ENCODE results near the gene PHYHD1. TPM values are rescaled to one million over a fixed set of nuclear protein-coding genes. Genes with fewer than 3 reads are reported as not detected.
"Not testable (repeated sequence)": the region's sequence is repeated elsewhere in the genome, so short reads cannot be mapped to it uniquely, and the experiment has no call there.

PHYHD1 gene
- total RNA-seq, 5 donors from 2014 or later (not counting 1 experiment from before 2014, with no cell fraction given), result 0.53 to 5.5 (median 3.3) TPM

- Histone ChIP-seq H3K4me1 (ENCODE audit: control insufficient read depth in 1 of 2, extremely low read depth in 1 of 2, insufficient read depth in 2 of 2, low read length in 2 of 2) (peaks cover 10 to 29% of the 10 kb centered on the region in 2 experiments), H3K27ac (ENCODE audit: low read length) (peak overlapping the region; percentile 69), H3K4me3 (ENCODE audit: control insufficient read depth in 1 of 2, extremely low read depth in 1 of 2, low read length in 1 of 2) (peak overlapping the region; percentile 80 to 98), H3K27me3 (replicated peaks in 1 of 2; ENCODE audit: control insufficient read depth in 2 of 2, extremely low read depth in 1 of 2, insufficient read depth in 2 of 2, low read length in 1 of 2) (no peaks in the 10 kb centered on the region), H3K9me3 (no peaks in the 10 kb centered on the region), H3K36me3 (ENCODE audit: control insufficient read depth in 2 of 2, extremely low read depth in 1 of 2, insufficient read depth in 1 of 2, low read length in 1 of 2) (peaks cover 6 to 17% of the 10 kb centered on the region in 2 donors)
- H3K4me3 Mint-ChIP-seq, result peak overlapping the region; percentile 96 to 99 (median 96)
- peak; percentile 13 to 29 (median 18) for ATAC-seq (replicated peaks in 1 of 4)
- peaks cover 9% of the 10 kb centered on the region for H3K36me3 Mint-ChIP-seq
- CTCF ChIA-PET, result no interaction called here
- WGBS (ENCODE audit: insufficient coverage), result 37% methylated on average over 24 of the region's 30 CpGs
- POLR2A ChIA-PET, result no interaction called here
- no peaks in the 10 kb centered on the region for H3K27me3 Mint-ChIP-seq
- no peaks in the 10 kb centered on the region for H3K9me3 Mint-ChIP-seq
- H3K4me1 Mint-ChIP-seq, result peaks cover 25 to 36% (median 35%) of the 10 kb centered on the region in 3 donors
- peak in 5 of 35 experiments; percentile 5 to 17 (median 16) for DNase-seq
- peak overlapping the region; percentile 93 to 97 for H3K27ac Mint-ChIP-seq
Measured at GRCh38 chr9:128946571-128947276, 25.9 kb downstream of the PHYHD1 start.

DNA sequence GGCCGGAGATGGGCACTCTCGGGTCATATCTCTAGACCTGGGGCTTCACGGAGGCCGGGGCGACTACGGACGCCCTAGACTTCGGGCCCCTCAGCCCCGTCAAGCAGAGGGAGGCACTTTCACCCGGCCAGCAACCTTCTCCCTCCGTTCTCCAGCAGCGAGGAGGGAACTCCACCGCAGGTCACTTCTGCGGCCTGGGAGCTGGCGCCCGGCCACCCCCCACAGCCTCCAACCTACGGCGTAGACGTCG, 26.4 kb downstream of the PHYHD1 start:
- Mint-ChIP-seq H3K27ac (peak overlapping the region; percentile 93 to 97), H3K27me3 (no peaks in the 10 kb centered on the region), H3K36me3 (peaks cover 9% of the 10 kb centered on the region), H3K4me3 (peak overlapping the region; percentile 96 to 99 (median 96)), H3K4me1 (peaks cover 25 to 36% (median 35%) of the 10 kb centered on the region in 3 donors), H3K9me3 (no peaks in the 10 kb centered on the region)
- Histone ChIP-seq H3K36me3 (ENCODE audit: control insufficient read depth in 2 of 2, extremely low read depth in 1 of 2, insufficient read depth in 1 of 2, low read length in 1 of 2) (peaks cover 6 to 19% of the 10 kb centered on the region in 2 donors), H3K4me1 (ENCODE audit: control insufficient read depth in 1 of 2, extremely low read depth in 1 of 2, insufficient read depth in 2 of 2, low read length in 2 of 2) (peaks cover 10 to 29% of the 10 kb centered on the region in 2 experiments), H3K27me3 (replicated peaks in 1 of 2; ENCODE audit: control insufficient read depth in 2 of 2, extremely low read depth in 1 of 2, insufficient read depth in 2 of 2, low read length in 1 of 2) (no peaks in the 10 kb centered on the region), H3K4me3 (ENCODE audit: control insufficient read depth in 1 of 2, extremely low read depth in 1 of 2, low read length in 1 of 2) (peak overlapping the region; percentile 80 to 98), H3K9me3 (no peaks in the 10 kb centered on the region), H3K27ac (ENCODE audit: low read length) (peak overlapping the region; percentile 69)
- ATAC-seq (replicated peaks in 1 of 4) (no peak), DNase-seq (no peak)
- 0% methylated on average over 20 of the region's 20 CpGs for WGBS (ENCODE audit: insufficient coverage)
- ChIA-PET POLR2A (no interaction called here), CTCF (no interaction called here)

DNA sequence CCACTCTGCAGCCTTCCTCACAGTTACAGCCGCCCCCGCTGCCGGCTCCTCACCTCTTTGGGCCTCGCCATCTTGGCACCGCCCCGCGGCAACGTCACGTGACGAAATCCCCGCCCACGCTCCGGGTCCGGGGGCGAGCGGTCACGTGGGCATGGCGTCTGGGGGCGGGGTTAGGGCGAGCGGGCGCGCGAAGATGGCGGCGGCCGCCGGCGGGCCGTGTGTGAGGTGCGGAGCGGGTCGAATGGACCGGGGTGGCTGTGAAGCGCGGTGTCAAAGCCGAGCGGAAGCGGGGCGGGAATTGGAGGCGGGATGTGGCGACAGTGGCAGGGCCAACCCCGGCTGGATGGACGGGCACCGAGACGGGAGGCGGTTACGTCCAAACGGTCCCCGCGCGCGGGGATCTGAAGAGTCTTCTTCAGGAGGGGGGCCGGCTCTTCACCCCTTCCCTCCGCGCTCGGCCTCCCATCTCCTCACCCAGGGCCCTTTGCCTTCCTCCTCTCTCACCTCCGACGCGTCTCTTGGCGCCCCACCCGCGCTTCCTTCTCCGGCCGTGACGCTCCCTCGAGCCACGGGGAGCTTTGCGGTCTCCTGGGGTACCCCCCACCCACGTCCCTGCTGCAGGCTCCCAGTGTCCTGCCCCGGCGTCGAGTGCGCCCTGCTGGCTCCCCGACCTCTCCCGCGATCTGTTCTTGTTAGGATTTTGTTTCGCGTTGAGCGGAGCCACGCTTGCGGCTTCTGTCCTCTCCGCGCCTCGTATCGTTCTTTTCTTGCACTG, 26.9 kb downstream of the PHYHD1 start, which contains the start of the genes DOLK and NUP188:
TSS of gene DOLK (minus strand) at position 77 of the 775 bp plus-strand sequence. CDS start 300 bp downstream, outside the sequence.
TSS of gene NUP188 (plus strand) at position 173 of the 775 bp plus-strand sequence. CDS start at position 194, 21 bp downstream.
- peaks cover 28 to 38% (median 36%) of the 10 kb centered on the region in 3 donors for H3K4me1 Mint-ChIP-seq
- no peaks in the 10 kb centered on the region for H3K9me3 Mint-ChIP-seq
- H3K27me3 Mint-ChIP-seq, result no peaks in the 10 kb centered on the region
- no peaks in the 10 kb centered on the region for H3K27me3 ChIP-seq (replicated peaks in 1 of 2; ENCODE audit: control insufficient read depth in 2 of 2, extremely low read depth in 1 of 2, insufficient read depth in 2 of 2, low read length in 1 of 2)
- peaks cover 6 to 22% of the 10 kb centered on the region in 2 donors for H3K36me3 ChIP-seq (ENCODE audit: control insufficient read depth in 2 of 2, extremely low read depth in 1 of 2, insufficient read depth in 1 of 2, low read length in 1 of 2)
- no peaks in the 10 kb centered on the region for H3K9me3 ChIP-seq
- peaks cover 10 to 29% of the 10 kb centered on the region in 2 experiments for H3K4me1 ChIP-seq (ENCODE audit: control insufficient read depth in 1 of 2, extremely low read depth in 1 of 2, insufficient read depth in 2 of 2, low read length in 2 of 2)
- H3K27ac Mint-ChIP-seq, result peak within 1 kb of the TSS; percentile 93 to 97
- peaks cover 10% of the 10 kb centered on the region for H3K36me3 Mint-ChIP-seq
- peak; percentile 86 to 94 (median 91) for ATAC-seq (replicated peaks in 1 of 4)
- peak; percentile 94 to 100 (median 99) for DNase-seq
- peak within 1 kb of the TSS; percentile 96 to 99 (median 96) for H3K4me3 Mint-ChIP-seq
- ChIA-PET CTCF (no interaction called here), POLR2A (interaction anchor here in 1 of 2 donors (0.5 to 0.6 kb wide), 2 partner anchors 143 to 790 kb away, joined by 4 to 7 read pairs; no protein-coding TSS in a partner anchor)
- peak within 1 kb of the TSS; percentile 80 to 98 for H3K4me3 ChIP-seq (ENCODE audit: control insufficient read depth in 1 of 2, extremely low read depth in 1 of 2, low read length in 1 of 2)
- WGBS (ENCODE audit: insufficient coverage), result under 1% methylated on average over 86 of the region's 86 CpGs
- peak within 1 kb of the TSS; percentile 97 for H3K27ac ChIP-seq (ENCODE audit: low read length)

DNA sequence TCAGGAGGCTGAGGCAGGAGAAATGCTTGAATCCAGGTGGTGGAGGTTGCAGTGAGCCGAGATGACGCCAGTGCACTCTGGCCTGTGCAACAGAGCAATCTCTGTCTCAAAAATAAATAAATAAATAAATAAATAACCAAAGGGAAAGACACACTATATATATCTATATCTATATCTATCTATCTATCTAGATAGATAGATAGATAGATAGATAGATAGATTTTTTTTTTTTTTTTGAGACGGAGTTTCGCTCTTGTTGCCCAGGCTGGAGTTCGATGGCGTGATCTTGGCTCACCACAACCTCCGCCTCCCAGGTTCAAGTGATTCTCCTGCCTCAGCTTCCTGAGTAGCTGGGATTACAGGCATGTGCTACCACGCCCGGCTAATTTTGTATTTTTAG, 40.6 kb downstream of the PHYHD1 start:
- ChIA-PET POLR2A (interaction anchor here in 1 of 2 donors (0.7 kb wide), 1 partner anchor 376 kb away, joined by 4 read pairs; no protein-coding TSS in a partner anchor), CTCF (interaction anchor here in 1 of 2 donors (0.7 kb wide), 1 partner anchor 156 kb away, joined by 4 read pairs; no protein-coding TSS in a partner anchor)
- H3K27me3 ChIP-seq (replicated peaks in 1 of 2; ENCODE audit: control insufficient read depth in 2 of 2, extremely low read depth in 1 of 2, insufficient read depth in 2 of 2, low read length in 1 of 2); H3K27ac Mint-ChIP-seq; H3K9me3 Mint-ChIP-seq; DNase-seq; H3K27ac ChIP-seq (ENCODE audit: low read length); H3K4me3 ChIP-seq (ENCODE audit: control insufficient read depth in 1 of 2, extremely low read depth in 1 of 2, low read length in 1 of 2); H3K27me3 Mint-ChIP-seq; H3K4me1 Mint-ChIP-seq; H3K4me1 ChIP-seq (ENCODE audit: control insufficient read depth in 1 of 2, extremely low read depth in 1 of 2, insufficient read depth in 2 of 2, low read length in 2 of 2); H3K4me3 Mint-ChIP-seq; H3K9me3 ChIP-seq; ATAC-seq (replicated peaks in 1 of 4): not testable (repeated sequence)
- no CpG with 5 or more reads among the region's 9 CpGs for WGBS (ENCODE audit: insufficient coverage)
- peaks cover 0 to 58% of the 10 kb centered on the region in 2 donors for H3K36me3 ChIP-seq (ENCODE audit: control insufficient read depth in 2 of 2, extremely low read depth in 1 of 2, insufficient read depth in 1 of 2, low read length in 1 of 2)
- peaks cover 42% of the 10 kb centered on the region for H3K36me3 Mint-ChIP-seq

DNA sequence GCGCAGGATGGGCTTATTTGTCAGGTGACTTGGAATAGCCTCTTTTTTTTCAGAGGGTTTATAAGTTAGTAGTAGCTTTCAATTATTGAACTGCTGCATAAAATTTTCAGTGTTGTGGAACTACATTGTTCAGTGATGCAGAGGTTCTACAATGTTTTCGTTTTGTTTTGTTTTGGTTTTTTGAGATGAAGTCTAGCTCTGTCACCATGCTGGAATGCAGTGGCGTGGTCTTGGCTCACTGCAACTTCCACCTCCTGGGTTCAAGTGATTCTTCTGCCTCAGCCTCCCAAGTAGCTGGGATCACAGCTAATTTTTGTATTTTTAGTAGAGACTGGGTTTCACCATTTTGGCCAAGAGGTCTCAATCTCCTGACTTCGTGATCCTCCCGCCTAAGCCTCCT, 48.7 kb downstream of the PHYHD1 start:
- no peak for DNase-seq
- Histone ChIP-seq H3K4me1 (ENCODE audit: control insufficient read depth in 1 of 2, extremely low read depth in 1 of 2, insufficient read depth in 2 of 2, low read length in 2 of 2) (no peaks in the 10 kb centered on the region), H3K27ac (ENCODE audit: low read length) (no peak overlapping the region), H3K4me3 (ENCODE audit: control insufficient read depth in 1 of 2, extremely low read depth in 1 of 2, low read length in 1 of 2) (no peak overlapping the region), H3K27me3 (replicated peaks in 1 of 2; ENCODE audit: control insufficient read depth in 2 of 2, extremely low read depth in 1 of 2, insufficient read depth in 2 of 2, low read length in 1 of 2) (no peaks in the 10 kb centered on the region), H3K9me3 (no peaks in the 10 kb centered on the region), H3K36me3 (ENCODE audit: control insufficient read depth in 2 of 2, extremely low read depth in 1 of 2, insufficient read depth in 1 of 2, low read length in 1 of 2) (peaks cover 0 to 71% of the 10 kb centered on the region in 2 donors)
- H3K4me1 Mint-ChIP-seq, result no peaks in the 10 kb centered on the region
- peaks cover 56% of the 10 kb centered on the region for H3K36me3 Mint-ChIP-seq
- no peak overlapping the region for H3K27ac Mint-ChIP-seq
- WGBS (ENCODE audit: insufficient coverage), result 100% methylated on average over 4 of the region's 5 CpGs
- no peaks in the 10 kb centered on the region for H3K9me3 Mint-ChIP-seq
- no peak for ATAC-seq (replicated peaks in 1 of 4)
- H3K27me3 Mint-ChIP-seq, result no peaks in the 10 kb centered on the region
- no peak overlapping the region for H3K4me3 Mint-ChIP-seq
- ChIA-PET POLR2A (no interaction called here), CTCF (no interaction called here)

GRCh38 chr9:128972956-128973355, 52.2 kb downstream of the PHYHD1 start:
- Histone ChIP-seq H3K9me3 (no peaks in the 10 kb centered on the region), H3K27me3 (replicated peaks in 1 of 2; ENCODE audit: control insufficient read depth in 2 of 2, extremely low read depth in 1 of 2, insufficient read depth in 2 of 2, low read length in 1 of 2) (no peaks in the 10 kb centered on the region), H3K36me3 (ENCODE audit: control insufficient read depth in 2 of 2, extremely low read depth in 1 of 2, insufficient read depth in 1 of 2, low read length in 1 of 2) (peaks cover 14 to 78% of the 10 kb centered on the region in 2 donors), H3K4me3 (ENCODE audit: control insufficient read depth in 1 of 2, extremely low read depth in 1 of 2, low read length in 1 of 2) (no peak overlapping the region), H3K4me1 (ENCODE audit: control insufficient read depth in 1 of 2, extremely low read depth in 1 of 2, insufficient read depth in 2 of 2, low read length in 2 of 2) (no peaks in the 10 kb centered on the region), H3K27ac (ENCODE audit: low read length) (no peak overlapping the region)
- WGBS (ENCODE audit: insufficient coverage), result no CpG with 5 or more reads among the region's 4 CpGs
- no peaks in the 10 kb centered on the region for H3K9me3 Mint-ChIP-seq
- DNase-seq (no peak), ATAC-seq (replicated peaks in 1 of 4) (no peak)
- H3K4me1 Mint-ChIP-seq, result no peaks in the 10 kb centered on the region
- H3K27ac Mint-ChIP-seq, result no peak overlapping the region
- no peaks in the 10 kb centered on the region for H3K27me3 Mint-ChIP-seq
- H3K36me3 Mint-ChIP-seq, result peaks cover 63% of the 10 kb centered on the region
- no peak overlapping the region for H3K4me3 Mint-ChIP-seq
- ChIA-PET POLR2A (interaction anchor here in 1 of 2 donors (0.6 kb wide), 1 partner anchor 280 kb away, joined by 6 read pairs; no protein-coding TSS in a partner anchor), CTCF (no interaction called here)
